Prostate gland (tissue), 2 donors: ENCODE results near the gene NSMCE4A.

ENCODE experiments used
- CTCF ChIP-seq, 4 experiments: fragments of 200-600 bp in 2 of 4; fragments of 450-650 bp in 2 of 4; sonication (generic) in 2 of 4; IDR thresholded peaks; 1 replicate in 3 of 4; 2 replicates in 1 of 4; pipeline ENCODE4 v1.5.1; 2016 to 2019; ENCODE audit warnings: antibody characterized with exemption in 4 of 4, mild to moderate bottlenecking in 2 of 4, moderate library complexity in 2 of 4
- POLR2AphosphoS5 ChIP-seq: sonication (generic); formaldehyde crosslinking; IDR thresholded peaks from one replicate; pipeline ENCODE4 v1.6.1; 2017; ENCODE audit warnings: antibody characterized with exemption

- TF ChIP-seq CTCF (IDR thresholded peaks at IDR 0.05) (no peak), POLR2AphosphoS5 (no peak)
Observed at GRCh38 chr10:121983852-121984251, 8.8 kb upstream of the NSMCE4A start.
